Measurements from ENCODE around the gene MIXL1. TPM values are rescaled to one million over a fixed set of nuclear protein-coding genes. Genes with fewer than 3 reads are reported as not detected.
"Not testable (repeated sequence)": the region's sequence is repeated elsewhere in the genome, so short reads cannot be mapped to it uniquely, and the experiment has no call there.

Gene MIXL1
- total RNA-seq, 4 donors from 2014 or later, result not detected

DNA sequence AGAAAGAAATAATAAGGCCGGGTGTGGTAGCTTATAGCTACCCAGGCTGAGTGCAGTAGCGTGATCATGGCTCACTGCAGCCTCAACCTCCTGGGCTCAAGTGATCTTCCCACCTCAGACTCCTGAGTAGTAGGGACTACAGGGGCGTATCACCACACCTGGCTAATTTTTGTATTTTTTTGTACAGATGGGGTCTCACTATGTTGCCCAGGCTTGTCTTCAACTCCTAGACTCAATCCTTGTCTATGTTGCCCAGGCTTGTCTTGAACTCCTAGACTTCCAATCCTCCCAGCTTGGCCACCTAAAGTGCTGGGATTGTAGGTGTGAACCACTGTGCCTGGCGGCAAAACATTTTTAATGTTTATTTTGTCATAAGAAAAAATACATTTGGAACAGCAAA lies 30.5 kb downstream of the MIXL1 start:
- Histone ChIP-seq H3K27me3 (no peaks in the 10 kb centered on the region), H3K4me3 (no peak overlapping the region), H3K4me1 (no peaks in the 10 kb centered on the region), H3K27ac (replicated peaks in 1 of 4) (no peak overlapping the region), H3K9me3 (no peaks in the 10 kb centered on the region), H3K36me3 (peaks cover 0 to 20% (median 6%) of the 10 kb centered on the region in 4 donors)
- 97% methylated on average over 4 of the region's 4 CpGs for WGBS
- no peak for DNase-seq (ENCODE audit: extremely low spot score)
- TF ChIP-seq POLR2AphosphoS5 (IDR thresholded peaks at IDR 0.05), result no peak
- no peak for TF ChIP-seq EP300 (IDR thresholded peaks at IDR 0.05)
- TF ChIP-seq POLR2A (IDR thresholded peaks at IDR 0.05; ENCODE audit: low read depth), result no peak
- TF ChIP-seq, protein P1, sequence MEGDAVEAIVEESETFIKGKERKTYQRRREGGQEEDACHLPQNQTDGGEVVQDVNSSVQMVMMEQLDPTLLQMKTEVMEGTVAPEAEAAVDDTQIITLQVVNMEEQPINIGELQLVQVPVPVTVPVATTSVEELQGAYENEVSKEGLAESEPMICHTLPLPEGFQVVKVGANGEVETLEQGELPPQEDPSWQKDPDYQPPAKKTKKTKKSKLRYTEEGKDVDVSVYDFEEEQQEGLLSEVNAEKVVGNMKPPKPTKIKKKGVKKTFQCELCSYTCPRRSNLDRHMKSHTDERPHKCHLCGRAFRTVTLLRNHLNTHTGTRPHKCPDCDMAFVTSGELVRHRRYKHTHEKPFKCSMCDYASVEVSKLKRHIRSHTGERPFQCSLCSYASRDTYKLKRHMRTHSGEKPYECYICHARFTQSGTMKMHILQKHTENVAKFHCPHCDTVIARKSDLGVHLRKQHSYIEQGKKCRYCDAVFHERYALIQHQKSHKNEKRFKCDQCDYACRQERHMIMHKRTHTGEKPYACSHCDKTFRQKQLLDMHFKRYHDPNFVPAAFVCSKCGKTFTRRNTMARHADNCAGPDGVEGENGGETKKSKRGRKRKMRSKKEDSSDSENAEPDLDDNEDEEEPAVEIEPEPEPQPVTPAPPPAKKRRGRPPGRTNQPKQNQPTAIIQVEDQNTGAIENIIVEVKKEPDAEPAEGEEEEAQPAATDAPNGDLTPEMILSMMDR (IDR thresholded peaks at IDR 0.05), result no peak
- intact Hi-C loops (cut with DNase I), result no loop called here

DNA sequence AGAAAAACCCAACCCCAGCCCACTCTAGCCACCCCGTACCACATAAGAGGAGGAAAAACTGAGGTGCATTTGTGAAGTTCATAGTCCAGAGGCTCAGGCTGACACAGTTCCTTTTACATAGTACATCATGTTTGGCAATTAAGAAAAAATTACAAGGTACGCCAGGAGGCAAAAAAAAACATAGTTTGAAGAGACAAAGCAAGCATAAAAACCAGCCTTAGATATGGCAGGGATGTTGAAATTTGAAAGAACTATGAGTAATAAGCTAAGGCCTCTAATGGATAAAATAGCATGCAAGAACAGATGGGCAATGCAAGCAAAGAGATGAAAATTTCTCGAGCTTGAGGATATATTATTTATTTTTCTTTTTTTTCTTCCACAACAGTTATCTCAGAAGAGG lies 31.9 kb downstream of the MIXL1 start:
- intact Hi-C loops (cut with DNase I), result no loop called here
- TF ChIP-seq POLR2AphosphoS5 (IDR thresholded peaks at IDR 0.05) (no peak), POLR2A (IDR thresholded peaks at IDR 0.05; ENCODE audit: low read depth) (no peak), EP300 (IDR thresholded peaks at IDR 0.05) (no peak)
- TF ChIP-seq, protein P1 (IDR thresholded peaks at IDR 0.05), result no peak
- Histone ChIP-seq H3K9me3 (peaks cover 0 to 8% (median 2%) of the 10 kb centered on the region in 4 donors), H3K4me3 (no peak overlapping the region), H3K27me3 (no peaks in the 10 kb centered on the region), H3K4me1 (no peaks in the 10 kb centered on the region), H3K27ac (replicated peaks in 1 of 4) (no peak overlapping the region), H3K36me3 (peaks cover 0 to 15% (median under 1%) of the 10 kb centered on the region in 4 donors)
- WGBS, result 87% methylated on average over 3 of the region's 3 CpGs
- DNase-seq (ENCODE audit: extremely low spot score), result no peak

DNA sequence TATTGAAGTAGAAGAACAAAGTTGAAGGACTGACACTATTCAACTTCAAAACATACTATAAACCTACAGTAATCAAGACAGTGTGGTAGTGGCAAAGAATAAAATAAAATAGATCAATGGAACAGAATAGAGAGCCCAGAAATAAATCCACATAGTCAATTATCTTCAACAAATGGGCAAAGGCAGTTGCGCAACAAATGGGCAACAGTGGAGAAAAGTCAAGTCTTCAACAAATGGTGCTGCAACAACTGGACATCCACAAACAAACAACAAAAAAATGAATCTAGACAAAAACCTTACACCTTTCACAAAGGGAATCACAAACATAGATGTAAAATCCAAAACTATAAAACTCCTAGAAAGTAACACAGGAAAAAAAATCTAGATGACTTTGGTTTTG lies 38.4 kb downstream of the MIXL1 start:
- no peaks in the 10 kb centered on the region for H3K27me3 ChIP-seq
- WGBS, result 93% methylated on average over 1 of the region's 1 CpG
- H3K9me3 ChIP-seq, result peaks cover 0 to 16% (median 5%) of the 10 kb centered on the region in 4 donors
- no peak for TF ChIP-seq EP300 (IDR thresholded peaks at IDR 0.05)
- TF ChIP-seq, protein P1 (IDR thresholded peaks at IDR 0.05), result no peak
- TF ChIP-seq POLR2A (IDR thresholded peaks at IDR 0.05; ENCODE audit: low read depth), result no peak
- no peak for TF ChIP-seq POLR2AphosphoS5 (IDR thresholded peaks at IDR 0.05)
- no peak for DNase-seq (ENCODE audit: extremely low spot score)
- intact Hi-C loops (cut with DNase I), result no loop called here
- no peak overlapping the region for H3K4me3 ChIP-seq
- H3K36me3 ChIP-seq, result peaks cover 0 to 38% (median 11%) of the 10 kb centered on the region in 4 donors
- H3K4me1 ChIP-seq, result no peaks in the 10 kb centered on the region
- H3K27ac ChIP-seq (replicated peaks in 1 of 4), result no peak overlapping the region

DNA sequence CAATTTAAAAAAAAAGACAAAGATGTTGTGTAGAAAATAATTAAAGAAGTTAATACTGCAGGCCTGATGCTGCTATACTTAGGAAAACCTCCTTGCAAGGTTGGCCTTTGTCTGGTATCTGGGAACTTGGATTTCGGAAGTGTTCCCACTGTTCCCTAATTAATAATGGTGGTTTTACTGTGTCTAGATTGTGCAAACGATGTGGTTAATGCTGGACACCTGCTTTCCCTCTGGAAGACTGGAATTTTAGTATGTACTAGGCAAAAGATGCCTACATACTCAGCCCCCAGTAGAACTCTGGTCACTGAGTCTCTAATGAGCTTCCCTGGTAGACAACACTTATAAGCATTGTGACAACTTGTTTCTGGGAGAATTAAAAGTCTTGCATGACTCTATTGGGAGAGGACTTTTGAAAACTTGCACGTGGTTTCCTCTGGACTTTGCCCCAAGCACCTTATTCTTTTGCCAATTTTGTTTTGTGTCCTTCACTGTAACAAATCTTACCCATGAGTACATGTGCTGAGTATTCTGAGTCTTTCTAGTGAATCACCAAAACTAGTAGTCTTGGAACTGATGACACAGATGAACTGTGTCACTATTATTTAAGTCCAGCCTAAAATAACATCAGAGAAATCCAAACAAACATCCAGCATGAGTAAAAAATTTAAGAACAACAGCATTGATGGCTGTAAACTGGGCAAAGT lies 45.1 kb downstream of the MIXL1 start:
- Histone ChIP-seq H3K4me3 (no peak overlapping the region), H3K36me3 (peaks cover 0 to 26% (median 5%) of the 10 kb centered on the region in 4 donors), H3K9me3 (no peaks in the 10 kb centered on the region), H3K4me1 (no peaks in the 10 kb centered on the region), H3K27ac (replicated peaks in 1 of 4) (no peak overlapping the region), H3K27me3 (no peaks in the 10 kb centered on the region)
- no peak for TF ChIP-seq POLR2A (IDR thresholded peaks at IDR 0.05; ENCODE audit: low read depth)
- no peak for TF ChIP-seq EP300 (IDR thresholded peaks at IDR 0.05)
- no peak for TF ChIP-seq POLR2AphosphoS5 (IDR thresholded peaks at IDR 0.05)
- TF ChIP-seq, protein P1 (IDR thresholded peaks at IDR 0.05), result no peak
- 75% methylated on average over 3 of the region's 3 CpGs for WGBS
- intact Hi-C loops (cut with DNase I), result no loop called here
- no peak for DNase-seq (ENCODE audit: extremely low spot score)

DNA sequence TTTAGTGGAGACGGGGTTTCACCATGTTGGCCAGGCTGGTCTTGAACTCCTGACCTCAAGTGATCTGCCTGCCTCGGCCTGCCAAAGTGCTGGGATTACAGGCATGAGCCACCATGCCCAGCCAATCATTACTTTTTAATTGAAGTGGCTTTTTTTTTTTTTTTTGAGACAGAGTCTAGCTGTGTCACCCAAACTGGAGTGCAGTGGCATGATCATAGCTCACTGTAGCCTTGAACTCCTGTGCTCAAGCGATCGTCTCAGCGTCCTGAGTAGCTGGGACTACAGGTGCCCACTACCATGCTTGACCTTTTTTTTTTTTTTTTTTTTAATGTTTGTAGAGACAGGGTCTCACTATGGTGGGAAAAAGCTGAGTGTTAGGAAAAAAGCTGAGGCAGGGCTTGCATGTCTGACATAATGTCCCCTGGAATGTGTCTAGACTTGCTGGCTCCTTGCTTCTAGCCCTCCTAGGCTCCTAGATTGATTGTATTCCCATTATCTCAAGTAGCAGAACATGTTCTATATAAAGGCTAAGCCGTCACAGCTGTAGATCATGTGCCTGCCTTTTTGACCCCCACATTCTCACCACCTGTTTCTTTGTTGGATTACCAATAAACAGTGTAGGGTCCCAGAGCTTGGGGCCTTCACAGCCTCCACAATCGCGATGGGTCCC lies 48.9 kb downstream of the MIXL1 start:
- H3K27me3 ChIP-seq; DNase-seq (ENCODE audit: extremely low spot score); H3K4me3 ChIP-seq; H3K27ac ChIP-seq (replicated peaks in 1 of 4); H3K36me3 ChIP-seq; intact Hi-C loops (cut with DNase I); H3K4me1 ChIP-seq; H3K9me3 ChIP-seq: not testable (repeated sequence)
- 93% methylated on average over 8 of the region's 8 CpGs for WGBS
